A673 (cell line): Measurements from ENCODE around the gene FAM163B. TPM values are rescaled to one million over a fixed set of nuclear protein-coding genes. Genes with fewer than 3 reads are reported as not detected.

Experiments
- BruUV-seq: library from RNA; stranded (reverse); fragments of 400-500 nt; replicated peaks from 2 replicates; lab custom pipeline; 2021; lab: Mats Ljungman, UMichigan
- CTCF ChIA-PET: fragments of 300-600 bp; sonication (Branson Sonifier 250); formaldehyde crosslinking; loops from one replicate; lab custom pipeline; 2022; ENCODE audit warnings: antibody characterized with exemption; lab: Charles Lee
- POLR2A ChIA-PET: fragments of 300-600 bp; sonication (Branson Sonifier 250); formaldehyde crosslinking; loops from one replicate; lab custom pipeline; 2022; ENCODE audit warnings: antibody characterized with exemption; ENCODE audit not compliant: low non-redundant PET; lab: Charles Lee
- DNase-seq: peaks from one replicate; pipeline ENCODE4 v3.0.0-alpha.2; 2015; ENCODE audit warnings: low spot score
- H3K27ac ChIP-seq: fragments of 200-600 bp; sonication (generic); 2 replicates; pipeline ENCODE4 v1.5.1; 2016; ENCODE audit warnings: mixed run types, low read depth, mild to moderate bottlenecking, mixed read lengths, antibody characterized with exemption, low read length; ENCODE audit not compliant: poor library complexity, severe bottlenecking
- H3K27me3 ChIP-seq: fragments of 200-600 bp; sonication (generic); replicated peaks from 2 replicates; pipeline ENCODE4 v1.6.1; 2017; ENCODE audit warnings: mixed run types, low read depth, mild to moderate bottlenecking, mixed read lengths, antibody characterized with exemption, low read length; ENCODE audit not compliant: insufficient read depth, poor library complexity
- H3K36me3 ChIP-seq: fragments of 200-600 bp; sonication (generic); 2 replicates; pipeline ENCODE4 v1.6.1; 2016; ENCODE audit warnings: mixed run types, mild to moderate bottlenecking, mixed read lengths, antibody characterized with exemption, low read length; ENCODE audit not compliant: insufficient read depth, poor library complexity, severe bottlenecking
- H3K4me1 ChIP-seq: fragments of 200-600 bp; sonication (generic); 2 replicates; pipeline ENCODE4 v1.6.1; 2017; ENCODE audit warnings: mixed run types, mild to moderate bottlenecking, mixed read lengths, antibody characterized with exemption, low read length; ENCODE audit not compliant: insufficient read depth, poor library complexity, severe bottlenecking
- H3K4me3 ChIP-seq: fragments of 200-600 bp; sonication (generic); 2 replicates; pipeline ENCODE4 v1.5.1; 2016; ENCODE audit warnings: low read depth, mixed run types, mild to moderate bottlenecking, mixed read lengths, low read length; ENCODE audit not compliant: poor library complexity, severe bottlenecking
- H3K9me3 ChIP-seq: fragments of 200-600 bp; sonication (generic); 2 replicates; pipeline ENCODE4 v1.6.1; 2016; ENCODE audit warnings: mixed run types, low read depth, mild to moderate bottlenecking, mixed read lengths, antibody characterized with exemption, low read length; ENCODE audit not compliant: poor library complexity, severe bottlenecking
- EZH2 ChIP-seq: fragments of 200-600 bp; sonication (generic); IDR thresholded peaks from 2 replicates; pipeline ENCODE4 v1.6.1; 2017; ENCODE audit warnings: borderline replicate concordance, low read depth, mild to moderate bottlenecking, mixed read lengths, antibody characterized with exemption, low read length; ENCODE audit not compliant: poor library complexity, severe bottlenecking
- intact Hi-C: fragments of 100-400 bp; cut with micrococcal nuclease; formaldehyde crosslinking; loops from one replicate; pipeline ENCODE4 v1.10.0; 2022; ENCODE audit not compliant: unreplicated experiment
- total RNA-seq: library from RNA; stranded (reverse); gene quantifications from 2 replicates; pipeline ENCODE4 v1.2.3, GENCODE V29; 2021
- TF ChIP-seq, protein P1 (sequence below): fragments of 300-800, 200-600 bp; sonication (generic); conservative IDR thresholded peaks from 2 replicates; pipeline ENCODE4 v1.5.1; 2017; ENCODE audit warnings: low read depth, mild to moderate bottlenecking, antibody characterized with exemption, low read length, moderate library complexity, mixed read lengths

FAM163B gene
- total RNA-seq, 1 experiment from 2014 or later = not detected

- BruUV-seq = no TSS peak
- TF ChIP-seq, protein P1, sequence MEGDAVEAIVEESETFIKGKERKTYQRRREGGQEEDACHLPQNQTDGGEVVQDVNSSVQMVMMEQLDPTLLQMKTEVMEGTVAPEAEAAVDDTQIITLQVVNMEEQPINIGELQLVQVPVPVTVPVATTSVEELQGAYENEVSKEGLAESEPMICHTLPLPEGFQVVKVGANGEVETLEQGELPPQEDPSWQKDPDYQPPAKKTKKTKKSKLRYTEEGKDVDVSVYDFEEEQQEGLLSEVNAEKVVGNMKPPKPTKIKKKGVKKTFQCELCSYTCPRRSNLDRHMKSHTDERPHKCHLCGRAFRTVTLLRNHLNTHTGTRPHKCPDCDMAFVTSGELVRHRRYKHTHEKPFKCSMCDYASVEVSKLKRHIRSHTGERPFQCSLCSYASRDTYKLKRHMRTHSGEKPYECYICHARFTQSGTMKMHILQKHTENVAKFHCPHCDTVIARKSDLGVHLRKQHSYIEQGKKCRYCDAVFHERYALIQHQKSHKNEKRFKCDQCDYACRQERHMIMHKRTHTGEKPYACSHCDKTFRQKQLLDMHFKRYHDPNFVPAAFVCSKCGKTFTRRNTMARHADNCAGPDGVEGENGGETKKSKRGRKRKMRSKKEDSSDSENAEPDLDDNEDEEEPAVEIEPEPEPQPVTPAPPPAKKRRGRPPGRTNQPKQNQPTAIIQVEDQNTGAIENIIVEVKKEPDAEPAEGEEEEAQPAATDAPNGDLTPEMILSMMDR = no peak
- TF ChIP-seq EZH2 = no peak
- no peak for DNase-seq
- Histone ChIP-seq H3K4me1 (no peaks in the 10 kb centered on the region), H3K27me3 (no peaks in the 10 kb centered on the region), H3K9me3 (no peaks in the 10 kb centered on the region), H3K27ac (no peak overlapping the region), H3K4me3 (no peak overlapping the region), H3K36me3 (no peaks in the 10 kb centered on the region)
- ChIA-PET POLR2A (no interaction called here), CTCF (no interaction called here)
- intact Hi-C loops = no loop called here
Observed at GRCh38 chr9:133632806-133633680, 23.9 kb upstream of the FAM163B start.

DNA sequence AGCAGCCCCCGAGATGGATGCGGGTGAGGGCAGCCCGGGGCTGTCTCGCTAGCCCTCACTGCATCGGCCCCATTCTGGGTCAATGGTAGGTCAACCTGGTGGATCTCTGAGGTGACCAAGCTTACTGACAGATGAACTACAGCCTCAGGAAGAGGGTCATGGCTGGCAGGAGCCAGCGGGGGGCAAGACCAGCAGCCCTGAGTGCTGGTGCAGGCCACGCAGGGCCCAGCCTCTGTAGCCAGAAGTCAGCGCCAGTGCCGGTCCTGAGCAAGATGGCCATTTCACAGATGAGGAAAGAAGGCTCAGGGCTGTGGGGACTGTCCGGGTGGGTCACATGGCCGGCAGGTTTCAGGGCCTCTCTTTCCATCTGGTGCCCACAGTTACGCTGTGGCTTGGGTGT, 21.9 kb upstream of the FAM163B start:
- Histone ChIP-seq H3K27me3 (no peaks in the 10 kb centered on the region), H3K36me3 (no peaks in the 10 kb centered on the region), H3K9me3 (no peaks in the 10 kb centered on the region), H3K4me3 (no peak overlapping the region), H3K4me1 (no peaks in the 10 kb centered on the region), H3K27ac (no peak overlapping the region)
- no peak for DNase-seq
- CTCF ChIA-PET = no interaction called here
- TF ChIP-seq EZH2 = no peak
- TF ChIP-seq, protein P1 = no peak
- POLR2A ChIA-PET = no interaction called here
- no TSS peak for BruUV-seq
- intact Hi-C loops = no loop called here

DNA sequence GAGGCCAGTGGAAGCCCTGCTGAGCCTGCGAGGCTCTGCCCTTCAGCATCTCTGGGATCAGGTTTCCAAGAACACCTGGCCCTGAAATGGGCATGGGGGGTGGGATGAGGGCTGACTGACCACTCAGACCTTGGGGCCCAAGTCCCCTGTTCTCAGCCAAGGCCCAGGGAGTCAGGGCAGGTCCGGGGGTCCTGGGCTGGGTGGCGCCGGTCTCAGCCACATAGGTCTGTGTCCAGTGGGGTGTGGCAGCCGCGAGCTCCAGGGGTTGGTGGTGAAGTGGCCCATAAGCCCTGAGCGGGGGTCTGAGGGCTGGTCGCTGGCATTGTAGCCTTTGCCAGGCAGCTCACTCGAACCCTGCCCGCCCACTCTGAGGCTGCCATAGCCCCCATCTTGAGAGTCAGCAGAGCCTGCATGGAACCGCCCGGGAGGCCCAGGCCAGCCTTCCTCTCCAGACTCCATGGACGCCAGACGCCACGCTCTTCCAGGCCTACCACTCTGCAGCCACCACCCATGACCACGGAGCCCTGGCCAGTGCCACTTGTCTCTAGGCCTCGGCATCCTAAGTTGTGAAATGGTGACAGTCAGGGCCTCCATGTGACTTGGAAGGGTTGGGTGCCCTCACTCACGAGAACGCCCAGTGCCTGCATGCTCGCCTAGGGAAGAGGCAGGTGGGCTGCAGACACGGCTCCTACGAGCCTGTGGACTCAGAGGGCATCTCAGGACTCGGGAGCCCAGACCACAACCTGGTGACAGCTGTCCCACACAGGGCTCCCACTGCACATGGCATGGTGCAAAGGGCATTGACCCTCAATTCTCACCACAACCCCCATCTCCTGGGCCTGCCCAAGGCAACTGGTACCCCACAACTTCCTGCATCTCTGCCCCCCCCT, 20.3 kb upstream of the FAM163B start:
- TF ChIP-seq EZH2 = no peak
- TF ChIP-seq, protein P1 = no peak
- CTCF ChIA-PET = no interaction called here
- H3K27me3 ChIP-seq = no peaks in the 10 kb centered on the region
- H3K4me3 ChIP-seq = no peak overlapping the region
- no TSS peak for BruUV-seq
- no peaks in the 10 kb centered on the region for H3K9me3 ChIP-seq
- POLR2A ChIA-PET = no interaction called here
- H3K4me1 ChIP-seq = no peaks in the 10 kb centered on the region
- H3K36me3 ChIP-seq = no peaks in the 10 kb centered on the region
- no peak overlapping the region for H3K27ac ChIP-seq
- no peak for DNase-seq
- intact Hi-C loops = no loop called here
